ENCODE data around the gene NKPD1. TPM values are rescaled to one million over a fixed set of nuclear protein-coding genes. Genes with fewer than 3 reads are reported as not detected.

The NKPD1 gene
- total RNA-seq, 5 donors from 2014 or later (not counting 1 experiment from before 2014, with no cell fraction given), result 0.95 to 1.3 (median 1.2) TPM

- POLR2A ChIA-PET, result no interaction called here
- 97% methylated on average over 4 of the region's 6 CpGs for WGBS (ENCODE audit: insufficient coverage)
- peaks cover 0 to 6% of the 10 kb centered on the region in 2 experiments for H3K27me3 ChIP-seq (replicated peaks in 1 of 2; ENCODE audit: control insufficient read depth in 2 of 2, extremely low read depth in 1 of 2, insufficient read depth in 2 of 2, low read length in 1 of 2)
Observed at GRCh38 chr19:45195764-45196163, 35.0 kb upstream of the NKPD1 start.

GRCh38 chr19:45191375-45191774 lies 30.6 kb upstream of the NKPD1 start:
- Mint-ChIP-seq H3K4me3 (no peak overlapping the region), H3K4me1 (peaks cover 1 to 10% (median 7%) of the 10 kb centered on the region in 3 donors), H3K36me3 (peaks cover 14% of the 10 kb centered on the region), H3K27me3 (no peaks in the 10 kb centered on the region), H3K9me3 (no peaks in the 10 kb centered on the region), H3K27ac (no peak overlapping the region)
- H3K4me1 ChIP-seq (ENCODE audit: control insufficient read depth in 1 of 2, extremely low read depth in 1 of 2, insufficient read depth in 2 of 2, low read length in 2 of 2), result peaks cover 0 to 5% of the 10 kb centered on the region in 2 experiments
- H3K4me3 ChIP-seq (ENCODE audit: control insufficient read depth in 1 of 2, extremely low read depth in 1 of 2, low read length in 1 of 2), result no peak overlapping the region
- H3K9me3 ChIP-seq, result no peaks in the 10 kb centered on the region
- ChIA-PET POLR2A (no interaction called here), CTCF (no interaction called here)
- WGBS (ENCODE audit: insufficient coverage), result 94% methylated on average over 2 of the region's 4 CpGs
- no peak for ATAC-seq (replicated peaks in 1 of 4)
- no peak for DNase-seq
- H3K27me3 ChIP-seq (replicated peaks in 1 of 2; ENCODE audit: control insufficient read depth in 2 of 2, extremely low read depth in 1 of 2, insufficient read depth in 2 of 2, low read length in 1 of 2), result no peaks in the 10 kb centered on the region
- no peak overlapping the region for H3K27ac ChIP-seq (ENCODE audit: low read length)
- H3K36me3 ChIP-seq (ENCODE audit: control insufficient read depth in 2 of 2, extremely low read depth in 1 of 2, insufficient read depth in 1 of 2, low read length in 1 of 2), result no peaks in the 10 kb centered on the region

More at GRCh38 chr19:45195764-45196163, 35.0 kb upstream of the NKPD1 start:
- peaks cover 11% of the 10 kb centered on the region for H3K36me3 Mint-ChIP-seq
- H3K27ac ChIP-seq (ENCODE audit: low read length), result no peak overlapping the region
- no peaks in the 10 kb centered on the region for H3K4me1 Mint-ChIP-seq
- CTCF ChIA-PET, result no interaction called here
- H3K4me3 ChIP-seq (ENCODE audit: control insufficient read depth in 1 of 2, extremely low read depth in 1 of 2, low read length in 1 of 2), result no peak overlapping the region
- H3K27ac Mint-ChIP-seq, result no peak overlapping the region
- H3K36me3 ChIP-seq (ENCODE audit: control insufficient read depth in 2 of 2, extremely low read depth in 1 of 2, insufficient read depth in 1 of 2, low read length in 1 of 2), result no peaks in the 10 kb centered on the region
- ATAC-seq (replicated peaks in 1 of 4) (no peak), DNase-seq (no peak)
- H3K9me3 ChIP-seq, result no peaks in the 10 kb centered on the region
- H3K4me3 Mint-ChIP-seq, result no peak overlapping the region
- no peaks in the 10 kb centered on the region for H3K9me3 Mint-ChIP-seq
- H3K27me3 Mint-ChIP-seq, result peaks cover 0 to 3% of the 10 kb centered on the region in 2 donors
- no peaks in the 10 kb centered on the region for H3K4me1 ChIP-seq (ENCODE audit: control insufficient read depth in 1 of 2, extremely low read depth in 1 of 2, insufficient read depth in 2 of 2, low read length in 2 of 2)

GRCh38 chr19:45189971-45190370 lies 29.2 kb upstream of the NKPD1 start:
- no peak for DNase-seq
- no peak overlapping the region for H3K4me3 ChIP-seq (ENCODE audit: control insufficient read depth in 1 of 2, extremely low read depth in 1 of 2, low read length in 1 of 2)
- peaks cover 4 to 10% (median 8%) of the 10 kb centered on the region in 3 donors for H3K4me1 Mint-ChIP-seq
- POLR2A ChIA-PET, result no interaction called here
- no CpG with 5 or more reads among the region's 1 CpG for WGBS (ENCODE audit: insufficient coverage)
- ATAC-seq (replicated peaks in 1 of 4), result no peak
- H3K27ac ChIP-seq (ENCODE audit: low read length), result no peak overlapping the region
- no peak overlapping the region for H3K4me3 Mint-ChIP-seq
- no peaks in the 10 kb centered on the region for H3K9me3 ChIP-seq
- no peaks in the 10 kb centered on the region for H3K36me3 ChIP-seq (ENCODE audit: control insufficient read depth in 2 of 2, extremely low read depth in 1 of 2, insufficient read depth in 1 of 2, low read length in 1 of 2)
- CTCF ChIA-PET, result interaction anchor here in 1 of 2 donors (1.0 kb wide), 1 partner anchor 86 kb away, joined by 3 read pairs; no protein-coding TSS in a partner anchor
- no peaks in the 10 kb centered on the region for H3K27me3 Mint-ChIP-seq
- no peaks in the 10 kb centered on the region for H3K9me3 Mint-ChIP-seq
- no peaks in the 10 kb centered on the region for H3K27me3 ChIP-seq (replicated peaks in 1 of 2; ENCODE audit: control insufficient read depth in 2 of 2, extremely low read depth in 1 of 2, insufficient read depth in 2 of 2, low read length in 1 of 2)
- H3K27ac Mint-ChIP-seq, result no peak overlapping the region
- H3K36me3 Mint-ChIP-seq, result peaks cover 14% of the 10 kb centered on the region
- H3K4me1 ChIP-seq (ENCODE audit: control insufficient read depth in 1 of 2, extremely low read depth in 1 of 2, insufficient read depth in 2 of 2, low read length in 2 of 2), result peaks cover 0 to 5% of the 10 kb centered on the region in 2 experiments

GRCh38 chr19:45187421-45188100 lies 26.8 kb upstream of the NKPD1 start:
- WGBS (ENCODE audit: insufficient coverage), result 34% methylated on average over 6 of the region's 12 CpGs
- Histone ChIP-seq H3K36me3 (ENCODE audit: control insufficient read depth in 2 of 2, extremely low read depth in 1 of 2, insufficient read depth in 1 of 2, low read length in 1 of 2) (no peaks in the 10 kb centered on the region), H3K4me3 (ENCODE audit: control insufficient read depth in 1 of 2, extremely low read depth in 1 of 2, low read length in 1 of 2) (no peak overlapping the region), H3K9me3 (no peaks in the 10 kb centered on the region), H3K27me3 (replicated peaks in 1 of 2; ENCODE audit: control insufficient read depth in 2 of 2, extremely low read depth in 1 of 2, insufficient read depth in 2 of 2, low read length in 1 of 2) (no peaks in the 10 kb centered on the region), H3K4me1 (ENCODE audit: control insufficient read depth in 1 of 2, extremely low read depth in 1 of 2, insufficient read depth in 2 of 2, low read length in 2 of 2) (peaks cover 0 to 5% of the 10 kb centered on the region in 2 experiments), H3K27ac (ENCODE audit: low read length) (no peak overlapping the region)
- Mint-ChIP-seq H3K36me3 (peaks cover 9% of the 10 kb centered on the region), H3K4me1 (peaks cover 11 to 19% (median 15%) of the 10 kb centered on the region in 3 donors), H3K4me3 (no peak overlapping the region), H3K9me3 (no peaks in the 10 kb centered on the region), H3K27ac (no peak overlapping the region), H3K27me3 (no peaks in the 10 kb centered on the region)
- ChIA-PET POLR2A (no interaction called here), CTCF (interaction anchor here in 1 of 2 donors (0.6 to 1.2 kb wide), 2 partner anchors 68 to 151 kb away, joined by 4 read pairs; no protein-coding TSS in a partner anchor)
- ATAC-seq (replicated peaks in 1 of 4), result peak; percentile 78 to 87 (median 82)
- peak in 19 of 35 experiments; percentile 11 to 69 (median 18) for DNase-seq

- DNase-seq, result no peak
- peaks cover 0 to 4% of the 10 kb centered on the region in 2 donors for H3K36me3 ChIP-seq (ENCODE audit: control insufficient read depth in 2 of 2, extremely low read depth in 1 of 2, insufficient read depth in 1 of 2, low read length in 1 of 2)
- ATAC-seq (replicated peaks in 1 of 4), result no peak
- 89% methylated on average over 8 of the region's 12 CpGs for WGBS (ENCODE audit: insufficient coverage)
- Mint-ChIP-seq H3K9me3 (no peaks in the 10 kb centered on the region), H3K4me3 (no peak overlapping the region), H3K4me1 (peaks cover 13 to 20% (median 18%) of the 10 kb centered on the region in 3 donors), H3K36me3 (peaks cover 7% of the 10 kb centered on the region), H3K27me3 (no peaks in the 10 kb centered on the region), H3K27ac (peak overlapping the region in 1 of 2 donors; percentile 43)
- H3K9me3 ChIP-seq, result no peaks in the 10 kb centered on the region
- ChIA-PET CTCF (interaction anchor here (0.6 to 1.2 kb wide), 4 partner anchors 13 to 1197 kb away, joined by 4 read pairs; no protein-coding TSS in a partner anchor), POLR2A (no interaction called here)
- H3K4me3 ChIP-seq (ENCODE audit: control insufficient read depth in 1 of 2, extremely low read depth in 1 of 2, low read length in 1 of 2), result no peak overlapping the region
- no peaks in the 10 kb centered on the region for H3K27me3 ChIP-seq (replicated peaks in 1 of 2; ENCODE audit: control insufficient read depth in 2 of 2, extremely low read depth in 1 of 2, insufficient read depth in 2 of 2, low read length in 1 of 2)
- H3K4me1 ChIP-seq (ENCODE audit: control insufficient read depth in 1 of 2, extremely low read depth in 1 of 2, insufficient read depth in 2 of 2, low read length in 2 of 2), result peaks cover 0 to 7% of the 10 kb centered on the region in 2 experiments
- H3K27ac ChIP-seq (ENCODE audit: low read length), result no peak overlapping the region
Observed at GRCh38 chr19:45186509-45187334, 25.9 kb upstream of the NKPD1 start.

GRCh38 chr19:45184115-45184514 lies 23.3 kb upstream of the NKPD1 start:
- Mint-ChIP-seq H3K27me3 (no peaks in the 10 kb centered on the region), H3K36me3 (peaks cover 13% of the 10 kb centered on the region), H3K4me1 (peaks cover 32 to 39% (median 36%) of the 10 kb centered on the region in 3 donors), H3K9me3 (no peaks in the 10 kb centered on the region), H3K4me3 (no peak overlapping the region), H3K27ac (no peak overlapping the region)
- no peak overlapping the region for H3K4me3 ChIP-seq (ENCODE audit: control insufficient read depth in 1 of 2, extremely low read depth in 1 of 2, low read length in 1 of 2)
- H3K9me3 ChIP-seq, result no peaks in the 10 kb centered on the region
- 100% methylated on average over 3 of the region's 5 CpGs for WGBS (ENCODE audit: insufficient coverage)
- ChIA-PET CTCF (interaction anchor here in 1 of 2 donors (0.6 to 0.7 kb wide), 2 partner anchors 104 to 242 kb away, joined by 3 to 6 read pairs; no protein-coding TSS in a partner anchor), POLR2A (interaction anchor here (0.6 kb wide), 2 partner anchors 11 to 452 kb away, joined by 3 to 8 read pairs; no protein-coding TSS in a partner anchor)
- DNase-seq (no peak), ATAC-seq (replicated peaks in 1 of 4) (no peak)
- H3K27ac ChIP-seq (ENCODE audit: low read length), result no peak overlapping the region
- no peaks in the 10 kb centered on the region for H3K27me3 ChIP-seq (replicated peaks in 1 of 2; ENCODE audit: control insufficient read depth in 2 of 2, extremely low read depth in 1 of 2, insufficient read depth in 2 of 2, low read length in 1 of 2)
- H3K4me1 ChIP-seq (ENCODE audit: control insufficient read depth in 1 of 2, extremely low read depth in 1 of 2, insufficient read depth in 2 of 2, low read length in 2 of 2), result peaks cover 5 to 29% of the 10 kb centered on the region in 2 experiments
- H3K36me3 ChIP-seq (ENCODE audit: control insufficient read depth in 2 of 2, extremely low read depth in 1 of 2, insufficient read depth in 1 of 2, low read length in 1 of 2), result peaks cover 5 to 19% of the 10 kb centered on the region in 2 donors

All from T-cell (primary cell).